ENCODE measurements around the gene TGM4.
A peak's percentile ranks its signal among the peaks of the same experiment; 100 is the strongest.
"Not testable (repeated sequence)": the region's sequence is repeated elsewhere in the genome, so short reads cannot be mapped to it uniquely, and the experiment has no call there.

Gene TGM4

GRCh38 chr3:44932986-44933944 is 58.9 kb downstream of the TGM4 start:
- Mint-ChIP-seq H3K4me3 (no peak overlapping the region), H3K9me3 (no peaks in the 10 kb centered on the region), H3K36me3 (ENCODE audit: low read depth) (peaks cover 32% of the 10 kb centered on the region), H3K27me3 (ENCODE audit: low read depth, poor library complexity) (no peaks in the 10 kb centered on the region), H3K27ac (peak overlapping the region; percentile 79), H3K4me1 (no peaks in the 10 kb centered on the region)
- no peak for DNase-seq
- no peak for TF ChIP-seq CTCF (IDR thresholded peaks at IDR 0.05)

DNA sequence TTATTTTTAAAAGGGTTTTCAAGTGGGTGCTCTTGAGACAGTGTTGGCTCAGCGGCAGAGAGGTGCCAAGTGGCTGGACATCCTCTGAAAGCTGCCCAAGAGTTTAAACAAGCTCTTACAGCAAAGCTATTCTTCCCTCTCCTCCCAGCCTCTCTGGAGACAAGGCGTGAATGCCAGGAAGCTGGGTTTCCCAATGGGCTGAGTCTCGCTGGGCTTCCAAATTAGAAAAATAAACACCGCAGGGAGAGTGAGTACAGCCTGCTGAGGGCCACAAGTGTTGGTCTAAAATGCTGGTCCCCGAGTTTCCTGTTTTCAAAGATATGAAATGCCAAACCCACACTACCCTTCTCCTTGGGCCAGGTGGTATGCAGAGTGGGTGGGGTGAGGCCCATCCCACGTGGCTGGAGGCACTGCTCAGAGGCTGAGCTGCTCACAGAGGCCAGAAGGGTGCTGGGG is 65.2 kb downstream of the TGM4 start:
- H3K4me1 Mint-ChIP-seq = peaks cover 8% of the 10 kb centered on the region
- no peak overlapping the region for H3K27ac Mint-ChIP-seq
- peaks cover 46% of the 10 kb centered on the region for H3K36me3 Mint-ChIP-seq (ENCODE audit: low read depth)
- DNase-seq = no peak
- H3K4me3 Mint-ChIP-seq = no peak overlapping the region
- no peaks in the 10 kb centered on the region for H3K27me3 Mint-ChIP-seq (ENCODE audit: low read depth, poor library complexity)
- no peaks in the 10 kb centered on the region for H3K9me3 Mint-ChIP-seq
- no peak for TF ChIP-seq CTCF (IDR thresholded peaks at IDR 0.05)

DNA sequence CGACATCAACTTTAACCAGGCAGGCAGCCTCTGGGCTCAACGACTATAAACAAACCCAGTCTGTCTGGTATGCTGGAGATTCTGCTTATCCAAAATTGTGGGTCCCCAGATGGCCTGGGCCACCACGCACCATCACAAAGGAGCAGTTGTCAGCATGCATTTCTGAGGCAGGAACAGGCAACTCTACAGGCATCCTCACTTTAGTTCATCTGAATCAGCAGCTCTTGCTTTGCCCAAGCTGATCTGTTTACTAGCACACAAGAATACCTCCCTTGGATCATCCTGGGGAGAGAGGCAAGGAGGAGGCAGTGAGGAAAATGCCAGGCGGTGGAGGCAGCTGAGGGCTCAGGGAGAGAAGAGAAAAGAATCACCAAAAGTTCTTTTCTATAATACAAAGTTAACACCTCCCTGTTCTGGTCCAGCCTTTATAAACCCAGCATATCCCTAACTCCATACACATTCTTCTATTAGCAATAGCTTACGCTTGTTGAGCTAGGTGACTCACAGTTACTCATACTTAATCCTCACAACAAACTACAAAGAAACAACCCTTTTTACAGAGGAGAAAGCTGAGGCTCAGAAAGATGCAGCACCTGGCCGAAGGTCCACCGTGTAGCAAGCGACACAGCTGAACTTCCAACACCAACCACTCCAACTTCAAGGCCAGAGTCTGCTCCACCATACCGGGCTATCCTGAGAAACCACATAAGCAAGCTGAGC is 68.0 kb downstream of the TGM4 start:
- peaks cover 41% of the 10 kb centered on the region for H3K36me3 Mint-ChIP-seq (ENCODE audit: low read depth)
- no peaks in the 10 kb centered on the region for H3K27me3 Mint-ChIP-seq (ENCODE audit: low read depth, poor library complexity)
- no peak overlapping the region for H3K27ac Mint-ChIP-seq
- no peak overlapping the region for H3K4me3 Mint-ChIP-seq
- TF ChIP-seq CTCF (IDR thresholded peaks at IDR 0.05) = no peak
- no peak for DNase-seq
- H3K9me3 Mint-ChIP-seq = no peaks in the 10 kb centered on the region
- H3K4me1 Mint-ChIP-seq = peaks cover 8% of the 10 kb centered on the region

GRCh38 chr3:44948239-44948638 is 73.8 kb downstream of the TGM4 start:
- DNase-seq = no peak
- Mint-ChIP-seq H3K36me3 (ENCODE audit: low read depth) (peaks cover 17% of the 10 kb centered on the region), H3K4me3 (no peak overlapping the region), H3K4me1 (no peaks in the 10 kb centered on the region), H3K27ac (no peak overlapping the region), H3K27me3 (ENCODE audit: low read depth, poor library complexity) (no peaks in the 10 kb centered on the region), H3K9me3 (no peaks in the 10 kb centered on the region)
- TF ChIP-seq CTCF (IDR thresholded peaks at IDR 0.05) = no peak

DNA sequence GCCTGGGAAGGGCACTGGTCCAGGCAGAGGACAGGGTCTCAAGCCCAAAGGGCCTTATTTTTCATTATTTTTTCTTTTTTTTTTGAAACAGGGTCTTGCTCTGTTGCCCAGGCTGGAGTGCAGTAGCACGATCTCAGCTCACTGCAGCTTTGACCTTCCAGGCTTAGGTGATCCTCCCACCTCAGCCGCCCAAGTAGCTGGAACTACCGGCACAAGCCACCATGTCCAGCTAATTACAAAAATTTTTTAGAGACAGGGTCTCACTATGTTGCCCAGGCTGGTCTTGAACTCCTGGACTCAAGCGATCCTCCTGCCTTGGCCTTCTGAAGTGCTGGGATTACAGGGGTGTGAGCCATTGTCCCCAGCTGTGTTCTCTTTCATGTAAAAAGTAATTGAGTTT is 75.4 kb downstream of the TGM4 start:
- H3K27ac Mint-ChIP-seq; H3K27me3 Mint-ChIP-seq (ENCODE audit: low read depth, poor library complexity); H3K9me3 Mint-ChIP-seq; H3K4me3 Mint-ChIP-seq; DNase-seq; H3K4me1 Mint-ChIP-seq: not testable (repeated sequence)
- peaks cover 13% of the 10 kb centered on the region for H3K36me3 Mint-ChIP-seq (ENCODE audit: low read depth)

DNA sequence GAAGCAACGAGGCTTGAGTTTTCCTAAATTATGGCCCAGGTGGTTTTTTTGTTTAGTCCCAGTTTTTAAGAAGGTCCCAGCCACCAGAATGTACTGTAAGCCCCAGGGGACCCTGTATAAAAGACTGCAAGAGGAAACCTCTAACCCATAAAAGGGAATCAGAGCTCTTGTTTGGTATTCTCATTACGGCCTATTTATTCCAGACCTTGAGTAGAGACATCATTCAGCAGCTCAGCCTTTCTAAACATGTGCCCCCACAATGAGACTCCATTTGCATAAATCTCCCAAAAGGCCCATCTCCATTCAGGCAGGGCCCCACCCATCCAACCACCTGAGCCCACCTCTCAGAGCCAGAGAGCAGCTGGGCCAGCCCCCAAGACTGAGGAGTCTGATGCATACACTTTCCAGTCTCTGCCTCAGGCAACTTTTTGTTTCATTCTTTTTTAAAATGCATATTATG is 75.9 kb downstream of the TGM4 start:
- H3K4me1 Mint-ChIP-seq = no peaks in the 10 kb centered on the region
- no peak overlapping the region for H3K4me3 Mint-ChIP-seq
- TF ChIP-seq CTCF (IDR thresholded peaks at IDR 0.05) = no peak
- peaks cover 10% of the 10 kb centered on the region for H3K36me3 Mint-ChIP-seq (ENCODE audit: low read depth)
- no peaks in the 10 kb centered on the region for H3K27me3 Mint-ChIP-seq (ENCODE audit: low read depth, poor library complexity)
- H3K27ac Mint-ChIP-seq = peak overlapping the region; percentile 59
- no peak for DNase-seq
- no peaks in the 10 kb centered on the region for H3K9me3 Mint-ChIP-seq

Measured in nephron progenitor cell (in vitro differentiated cells).